Measurements from ENCODE around the gene GUCA1C.

GUCA1C gene

GRCh38 chr3:108953700-108954099 lies at the start of gene GUCA1C:
Gene GUCA1C, minus strand, starts transcription at chr3:108953879. Its CDS starts 117 bp downstream, at chr3:108953762.
- no peak for DNase-seq (ENCODE audit: low read depth)

- DNase-seq (ENCODE audit: low read depth) = no peak
Observed at GRCh38 chr3:108998436-108998835, 44.8 kb upstream of the GUCA1C start.

- no peak for DNase-seq (ENCODE audit: low read depth)
Observed at GRCh38 chr3:108985844-108986243, 32.2 kb upstream of the GUCA1C start.

DNA sequence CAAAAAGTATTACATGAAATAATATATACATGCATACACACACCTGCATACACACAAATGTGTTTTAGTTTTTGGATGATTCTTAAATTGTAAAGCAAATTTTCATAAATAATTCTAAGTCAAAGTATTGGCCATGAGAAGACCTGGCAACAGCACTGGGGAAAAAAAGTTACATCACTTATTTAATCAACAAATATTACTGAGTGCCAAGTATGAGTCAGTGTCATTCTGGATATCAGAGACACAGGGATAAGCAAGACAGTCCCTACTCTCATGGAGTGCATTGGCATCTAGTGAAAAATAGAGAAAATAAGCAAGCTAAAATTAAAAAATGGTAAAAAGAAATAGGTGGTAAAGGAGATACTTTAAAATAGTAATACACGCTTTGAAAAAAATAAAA lies 29.4 kb upstream of the GUCA1C start:
- no peak for DNase-seq (ENCODE audit: low read depth)

DNA sequence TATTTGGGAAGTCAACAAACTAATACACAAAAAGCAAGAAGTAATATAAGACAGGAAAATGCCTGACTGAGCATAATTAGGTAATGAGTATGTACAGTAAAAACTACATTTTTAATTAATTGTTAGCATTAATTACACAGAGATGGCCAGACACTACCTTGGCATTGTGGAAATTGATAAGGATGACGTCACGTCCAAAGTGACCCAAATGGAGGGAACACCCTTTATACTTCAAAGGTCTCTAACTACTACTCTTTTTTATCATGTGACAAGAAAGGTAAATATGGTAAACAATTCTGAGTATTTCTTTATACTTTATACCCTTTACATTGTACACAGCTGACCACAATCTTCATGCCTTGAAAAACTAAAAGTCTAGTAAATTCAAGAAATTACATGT lies 22.4 kb upstream of the GUCA1C start:
- no peak for DNase-seq (ENCODE audit: low read depth)

DNA sequence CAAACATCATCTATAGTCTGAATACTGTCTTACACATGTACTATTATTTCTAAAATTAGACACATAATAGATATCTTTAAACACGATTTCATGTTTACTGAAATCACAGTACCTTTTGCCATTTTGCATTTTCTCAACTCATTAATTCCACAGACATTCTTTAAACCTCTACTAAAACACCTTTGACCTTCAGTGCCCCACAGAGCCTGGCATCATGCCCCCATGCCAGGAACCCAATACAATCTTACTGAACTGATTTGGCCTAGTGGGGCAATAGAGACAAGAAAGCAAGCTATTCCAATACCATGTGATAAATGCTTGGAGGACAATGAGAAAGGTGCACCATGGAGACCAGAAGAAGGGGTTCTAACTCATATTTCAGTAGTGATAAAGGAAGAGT lies 19.3 kb upstream of the GUCA1C start:
- DNase-seq (ENCODE audit: low read depth) = no peak

- no peak for DNase-seq (ENCODE audit: low read depth)
Observed at GRCh38 chr3:108972482-108972881, 18.8 kb upstream of the GUCA1C start.

DNA sequence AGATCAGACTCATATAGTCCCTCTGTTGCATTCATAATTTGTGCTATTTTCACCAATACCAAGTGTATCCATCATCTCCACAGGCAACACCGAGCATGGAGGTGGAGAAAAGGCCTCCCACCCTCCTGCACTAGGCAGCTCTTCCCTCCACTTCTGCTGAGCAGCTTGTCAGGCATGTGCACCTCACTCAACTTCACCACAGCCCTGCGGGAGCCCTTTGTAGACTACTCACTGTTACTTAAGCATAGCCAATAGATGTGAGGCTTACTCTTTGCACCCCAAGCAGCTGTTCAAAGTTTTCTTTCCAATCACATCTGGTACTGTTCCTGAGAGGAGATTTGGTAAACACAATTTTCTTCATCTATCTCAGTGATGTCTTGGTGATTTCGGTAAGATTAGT lies 16.9 kb upstream of the GUCA1C start:
- no peak for DNase-seq (ENCODE audit: low read depth)

- DNase-seq (ENCODE audit: low read depth) = no peak
Observed at GRCh38 chr3:108966773-108967172, 13.1 kb upstream of the GUCA1C start.

GRCh38 chr3:108959017-108959416 lies 5.3 kb upstream of the GUCA1C start:
- no peak for DNase-seq (ENCODE audit: low read depth)

- no peak for DNase-seq (ENCODE audit: low read depth)
Observed at GRCh38 chr3:108953210-108953609, 469 bp downstream of the GUCA1C start.

- DNase-seq (ENCODE audit: low read depth) = no peak
Observed at GRCh38 chr3:108951820-108952501, 1.7 kb downstream of the GUCA1C start.

DNA sequence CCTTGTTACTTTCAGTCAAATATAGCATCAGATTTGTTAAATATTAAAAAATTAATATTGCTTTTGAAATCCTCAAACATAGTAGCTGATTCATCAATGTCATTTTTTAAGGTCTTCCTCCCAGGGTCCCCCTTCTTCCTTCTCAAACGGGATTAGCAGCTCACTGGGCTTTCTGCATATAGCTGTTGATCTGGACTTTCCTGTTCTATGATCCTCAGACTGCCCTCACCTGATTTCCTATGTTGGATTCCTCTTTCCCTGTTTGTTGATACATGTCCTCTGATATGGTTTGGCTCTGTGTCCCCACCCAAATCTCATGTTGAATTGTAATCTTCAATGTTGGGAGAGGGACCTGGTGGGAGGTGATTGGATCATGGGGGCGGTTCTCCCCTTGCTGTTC lies 5.8 kb downstream of the GUCA1C start:
- DNase-seq (ENCODE audit: low read depth) = no peak

DNA sequence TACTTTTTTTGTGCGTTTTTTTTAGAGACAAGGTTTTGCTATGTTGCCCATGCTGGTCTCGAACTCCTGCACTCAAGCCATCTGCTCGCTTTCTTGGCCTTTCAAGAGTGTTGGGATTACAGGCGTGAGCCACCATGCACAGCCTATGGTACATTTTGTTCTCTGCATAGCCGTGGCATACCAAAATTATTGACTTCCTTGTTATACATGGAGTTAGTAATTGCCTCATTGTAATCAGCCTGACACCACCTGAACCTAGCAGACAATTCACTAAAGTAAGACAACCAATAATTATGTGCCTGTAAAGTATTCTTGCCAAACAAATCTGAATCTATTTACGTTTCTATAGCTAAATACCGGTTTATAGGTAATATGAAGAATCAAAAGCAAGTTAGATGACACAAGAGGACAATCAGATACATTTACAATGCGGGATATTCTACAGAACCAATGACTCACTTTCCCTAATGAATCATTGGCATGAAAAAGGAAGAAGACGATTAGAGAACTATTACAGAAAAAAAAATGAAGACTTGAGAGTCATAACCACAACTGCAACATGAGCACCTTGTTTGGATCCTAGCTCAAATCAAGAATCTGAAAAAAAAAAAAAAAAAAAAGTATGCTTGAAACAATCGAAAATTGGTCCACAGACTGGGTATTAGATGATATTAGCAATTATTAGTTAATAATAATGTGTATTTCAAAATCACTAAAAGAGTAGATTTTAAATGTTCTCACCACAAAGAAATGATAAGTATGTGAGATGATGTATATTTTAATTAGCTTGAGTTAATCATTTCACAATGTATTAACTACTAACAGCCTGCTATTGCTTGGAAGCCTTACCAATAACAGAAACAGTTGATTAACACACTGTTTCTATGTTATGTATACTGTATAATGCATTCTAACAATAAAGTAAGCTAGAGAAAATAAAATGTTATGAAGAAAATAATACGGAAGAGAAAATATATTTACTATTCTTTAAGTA lies 7.1 kb downstream of the GUCA1C start:
- DNase-seq (ENCODE audit: low read depth) = no peak

DNA sequence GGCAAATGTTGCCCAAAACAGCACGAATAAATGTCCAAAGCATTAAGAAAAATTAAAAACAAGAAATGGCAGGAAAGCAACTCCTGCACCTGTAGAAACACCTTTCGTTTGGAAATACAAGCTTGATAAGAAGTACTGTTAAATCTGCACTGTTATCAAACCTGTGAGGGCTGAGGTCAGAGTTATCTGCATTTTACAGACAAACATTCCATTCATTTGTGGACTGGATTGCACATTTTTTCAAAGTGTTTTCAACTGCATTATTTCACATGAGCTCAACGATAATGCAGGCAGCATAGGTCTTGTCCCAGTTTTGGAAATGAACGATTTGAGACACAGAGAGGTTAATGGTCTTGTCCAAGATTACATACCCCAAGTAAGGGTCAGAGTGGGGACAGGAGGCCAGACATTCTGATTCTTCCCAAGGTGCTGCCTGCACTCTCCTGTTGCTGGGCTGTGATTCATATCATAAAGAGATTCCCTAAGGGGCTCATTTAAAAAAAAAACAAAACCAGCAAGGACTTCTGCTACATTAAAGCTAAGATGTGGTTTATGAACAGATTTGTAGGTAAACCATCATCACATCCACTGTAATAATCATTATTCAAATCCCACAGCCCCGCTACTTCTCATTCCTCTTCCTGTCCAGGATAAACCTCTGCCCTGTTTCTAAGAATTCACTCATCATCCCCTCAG lies 13.0 kb downstream of the GUCA1C start:
- DNase-seq (ENCODE audit: low read depth) = no peak

GRCh38 chr3:108940166-108940565 lies 13.5 kb downstream of the GUCA1C start:
- no peak for DNase-seq (ENCODE audit: low read depth)

DNA sequence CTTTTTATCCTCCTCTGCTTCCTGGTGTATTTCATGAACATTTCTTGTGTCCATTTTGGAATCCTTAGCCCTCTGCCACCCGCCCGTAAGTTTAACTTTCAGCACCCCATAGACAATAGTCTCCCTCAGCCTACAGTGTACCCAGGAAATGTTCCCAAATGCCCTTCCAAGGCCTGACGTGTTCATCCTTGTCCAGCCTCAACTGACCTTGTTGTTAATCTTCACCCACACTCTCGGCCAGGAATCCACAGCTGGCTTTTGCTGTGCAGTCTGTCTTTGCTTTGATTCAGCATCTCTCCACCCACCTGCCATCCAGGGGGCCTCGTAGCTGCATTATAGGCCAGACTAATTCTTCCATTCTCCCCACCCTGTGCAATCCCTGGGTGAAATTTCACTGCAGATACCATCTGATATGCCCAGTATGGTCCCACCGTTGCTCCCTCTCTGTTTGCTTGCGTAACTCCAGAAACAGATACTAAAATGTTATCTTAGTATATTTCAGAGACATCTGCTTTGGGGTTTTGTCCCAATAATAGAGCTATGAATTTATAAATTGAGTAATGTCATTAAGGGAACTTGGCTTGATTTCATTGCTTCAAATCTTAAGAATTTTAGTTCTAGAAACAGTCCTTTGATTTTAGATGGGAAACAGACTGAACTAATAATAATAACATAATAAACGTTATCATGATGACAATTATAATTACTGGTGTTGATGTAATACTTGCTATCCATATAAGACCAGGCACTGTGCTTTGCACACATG lies 16.6 kb downstream of the GUCA1C start:
- DNase-seq (ENCODE audit: low read depth) = no peak

- DNase-seq (ENCODE audit: low read depth) = no peak
Observed at GRCh38 chr3:108931035-108931434, 22.6 kb downstream of the GUCA1C start.

- DNase-seq (ENCODE audit: low read depth) = no peak
Observed at GRCh38 chr3:108918866-108919265, 34.8 kb downstream of the GUCA1C start.

GRCh38 chr3:108914774-108915641 lies 38.7 kb downstream of the GUCA1C start:
- peak; percentile 27 for DNase-seq (ENCODE audit: low read depth)

DNA sequence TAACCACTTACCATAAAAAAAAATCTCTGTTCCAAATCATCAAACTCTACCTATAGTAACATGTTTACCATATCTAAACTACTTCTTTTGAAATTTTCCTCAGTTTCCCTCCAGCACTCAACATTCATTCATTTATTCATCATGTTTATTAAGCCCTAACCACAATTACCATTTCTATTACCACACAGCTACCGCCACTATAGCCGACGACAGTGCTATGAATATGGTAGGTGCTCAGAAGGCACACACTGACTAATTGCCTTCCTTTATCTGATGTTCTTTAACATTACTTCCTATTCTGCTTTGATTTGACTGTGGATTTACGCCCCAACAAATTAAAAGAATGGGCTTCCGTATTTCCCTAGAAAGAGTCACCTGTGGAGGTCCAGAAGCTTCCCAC lies 43.9 kb downstream of the GUCA1C start:
- DNase-seq (ENCODE audit: low read depth) = no peak
